ENCODE measurements around the gene SH2D7.

SH2D7 gene

DNA sequence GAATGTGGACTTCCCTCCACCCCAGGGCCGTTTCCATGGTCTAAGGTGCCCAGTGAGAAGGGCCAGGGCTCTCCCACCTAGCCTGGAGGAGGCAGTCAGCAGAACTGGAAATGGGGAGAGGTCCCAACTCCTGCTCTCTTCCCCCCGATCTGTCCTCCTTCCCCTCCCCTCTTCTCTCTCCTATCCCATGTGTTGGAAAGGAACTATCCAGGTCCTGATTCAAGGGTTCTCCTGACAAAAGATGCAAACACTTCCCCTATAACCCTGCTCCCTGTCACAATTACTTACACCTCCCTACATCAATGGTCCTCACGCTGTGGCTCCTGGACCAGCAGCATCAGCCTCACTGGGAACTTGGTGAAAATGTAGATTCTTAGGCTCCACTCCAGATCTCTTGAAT, 32.9 kb downstream of the SH2D7 start:
- no peak overlapping the region for H4K91ac ChIP-seq (ENCODE audit: low read depth, low read length)
- H4K8ac ChIP-seq (ENCODE audit: low read depth, low read length), result no peak overlapping the region
- peaks cover 2% of the 10 kb centered on the region for H3K9me3 ChIP-seq (ENCODE audit: insufficient read depth, low read depth, low read length)

DNA sequence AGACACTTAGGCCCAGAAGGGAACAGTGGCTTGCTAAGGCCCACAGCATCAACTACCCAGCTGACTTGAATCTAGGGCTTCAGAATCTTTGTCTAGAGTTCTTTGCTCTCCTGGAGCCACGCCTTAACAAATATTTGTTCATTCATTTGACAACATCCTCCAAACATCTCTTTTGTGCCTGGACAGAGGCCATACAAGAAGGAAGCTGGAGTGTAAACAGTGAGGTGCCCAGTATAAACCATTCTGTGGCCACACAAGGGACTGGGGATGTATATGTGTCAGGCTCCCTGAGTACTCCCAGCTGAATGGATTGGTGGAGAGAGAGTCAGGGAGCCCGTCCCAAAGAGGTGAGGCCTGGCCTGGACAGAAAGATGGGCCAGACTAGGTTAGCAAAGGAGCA, 35.5 kb downstream of the SH2D7 start:
- Histone ChIP-seq H3K79me1 (ENCODE audit: low read length) (peaks cover 5% of the 10 kb centered on the region), H3K4ac (ENCODE audit: low read depth, low read length) (no peak overlapping the region), H2AFZ (ENCODE audit: insufficient read depth, low read length, poor library complexity) (no peak overlapping the region), H3K4me2 (ENCODE audit: low read length) (no peak overlapping the region), H3K36me3 (ENCODE audit: control insufficient read depth in 1 of 2, insufficient read depth in 2 of 2, low read length in 2 of 2) (no peaks in the 10 kb centered on the region), H2BK12ac (ENCODE audit: low read length) (no peak overlapping the region), H3K27me3 (ENCODE audit: insufficient read depth, low read length) (no peaks in the 10 kb centered on the region), H4K8ac (ENCODE audit: low read depth, low read length) (no peak overlapping the region), H3K27ac (ENCODE audit: low read depth, low read length) (no peak overlapping the region), H3K4me1 (ENCODE audit: control insufficient read depth in 1 of 2, insufficient read depth in 2 of 2, low read length in 2 of 2) (peaks cover 3% of the 10 kb centered on the region in 2 experiments), H4K91ac (ENCODE audit: low read depth, low read length) (no peak overlapping the region), H3K23ac (ENCODE audit: low read length) (no peak overlapping the region), H3K14ac (ENCODE audit: low read length) (no peak overlapping the region), H2BK5ac (ENCODE audit: low read depth, low read length, poor library complexity) (no peak overlapping the region), H3K4me3 (ENCODE audit: low read depth, low read length) (no peak overlapping the region), H2AK5ac (ENCODE audit: low read length) (no peak overlapping the region), H4K12ac (ENCODE audit: low read depth, low read length) (no peak overlapping the region), H3K9me3 (ENCODE audit: insufficient read depth, low read depth, low read length) (peaks cover 2% of the 10 kb centered on the region), H2BK120ac (ENCODE audit: insufficient read depth, low read length, poor library complexity) (no peak overlapping the region), H3K9ac (ENCODE audit: low read length) (no peak overlapping the region), H3K18ac (ENCODE audit: low read length) (no peak overlapping the region), H3K79me2 (ENCODE audit: control insufficient read depth, insufficient read depth, low read length, poor library complexity) (peaks cover 4% of the 10 kb centered on the region)
- DNase-seq, result no peak
- no CpG with 5 or more reads among the region's 2 CpGs for WGBS (ENCODE audit: extremely low coverage, insufficient coverage, insufficient read length)

More for the DNA sequence above, 32.9 kb downstream of the SH2D7 start:
- H3K27ac ChIP-seq (ENCODE audit: low read depth, low read length), result no peak overlapping the region
- H3K9ac ChIP-seq (ENCODE audit: low read length), result no peak overlapping the region
- no peaks in the 10 kb centered on the region for H3K79me1 ChIP-seq (ENCODE audit: low read length)
- no peak overlapping the region for H2AFZ ChIP-seq (ENCODE audit: insufficient read depth, low read length, poor library complexity)
- no peak overlapping the region for H3K23ac ChIP-seq (ENCODE audit: low read length)
- WGBS (ENCODE audit: extremely low coverage, insufficient coverage, insufficient read length), result no CpG with 5 or more reads among the region's 3 CpGs
- peaks cover 0 to 2% of the 10 kb centered on the region in 2 experiments for H3K36me3 ChIP-seq (ENCODE audit: control insufficient read depth in 1 of 2, insufficient read depth in 2 of 2, low read length in 2 of 2)
- no peak overlapping the region for H4K12ac ChIP-seq (ENCODE audit: low read depth, low read length)
- DNase-seq, result no peak
- H3K27me3 ChIP-seq (ENCODE audit: insufficient read depth, low read length), result no peaks in the 10 kb centered on the region
- no peak overlapping the region for H3K4me2 ChIP-seq (ENCODE audit: low read length)
- no peak overlapping the region for H3K18ac ChIP-seq (ENCODE audit: low read length)
- H3K4ac ChIP-seq (ENCODE audit: low read depth, low read length), result no peak overlapping the region
- no peak overlapping the region for H2BK5ac ChIP-seq (ENCODE audit: low read depth, low read length, poor library complexity)
- no peak overlapping the region for H3K4me3 ChIP-seq (ENCODE audit: low read depth, low read length)
- peaks cover 0 to 4% of the 10 kb centered on the region in 2 experiments for H3K4me1 ChIP-seq (ENCODE audit: control insufficient read depth in 1 of 2, insufficient read depth in 2 of 2, low read length in 2 of 2)
- no peak overlapping the region for H2AK5ac ChIP-seq (ENCODE audit: low read length)
- H2BK12ac ChIP-seq (ENCODE audit: low read length), result no peak overlapping the region
- no peak overlapping the region for H3K14ac ChIP-seq (ENCODE audit: low read length)
- no peaks in the 10 kb centered on the region for H3K79me2 ChIP-seq (ENCODE audit: control insufficient read depth, insufficient read depth, low read length, poor library complexity)
- no peak overlapping the region for H2BK120ac ChIP-seq (ENCODE audit: insufficient read depth, low read length, poor library complexity)

DNA sequence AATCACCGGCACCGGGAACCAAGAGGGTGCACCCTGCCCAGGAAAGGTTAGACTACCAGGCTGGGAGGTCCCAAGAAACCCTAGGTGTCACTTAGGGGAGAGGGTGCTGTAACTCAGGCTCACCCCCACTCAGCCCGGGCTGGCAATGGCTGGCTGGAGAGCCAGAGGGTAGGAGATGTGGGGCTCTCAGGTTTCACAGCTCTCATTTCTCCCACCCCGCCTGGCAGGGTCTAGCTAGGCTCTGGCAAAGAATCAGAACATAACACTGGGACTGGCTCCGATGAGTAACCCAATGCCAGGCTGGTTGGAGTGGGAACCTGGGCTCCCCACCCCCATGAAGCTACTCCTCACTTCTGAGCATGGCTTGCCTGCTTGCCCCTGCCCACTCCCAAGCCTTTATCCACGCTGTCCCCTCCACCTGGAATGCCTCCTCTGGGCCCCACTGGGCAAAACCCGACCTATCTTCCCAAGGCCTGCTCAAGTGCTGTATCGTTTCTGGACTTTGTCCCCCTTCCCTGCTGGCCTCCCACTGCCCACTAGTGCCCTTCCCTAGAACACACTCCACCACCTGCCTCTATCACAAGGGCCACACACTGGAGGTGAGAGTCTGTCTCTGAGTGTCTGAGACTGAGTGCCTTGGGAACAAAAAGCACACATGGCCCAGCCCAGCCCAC, 36.9 kb downstream of the SH2D7 start:
- Histone ChIP-seq H3K4me3 (ENCODE audit: low read depth, low read length) (no peak overlapping the region), H3K9me3 (ENCODE audit: insufficient read depth, low read depth, low read length) (no peaks in the 10 kb centered on the region), H3K79me1 (ENCODE audit: low read length) (peaks cover 7% of the 10 kb centered on the region), H2BK5ac (ENCODE audit: low read depth, low read length, poor library complexity) (no peak overlapping the region), H3K36me3 (ENCODE audit: control insufficient read depth in 1 of 2, insufficient read depth in 2 of 2, low read length in 2 of 2) (no peaks in the 10 kb centered on the region), H2BK12ac (ENCODE audit: low read length) (no peak overlapping the region), H3K14ac (ENCODE audit: low read length) (no peak overlapping the region), H2AFZ (ENCODE audit: insufficient read depth, low read length, poor library complexity) (no peak overlapping the region), H4K12ac (ENCODE audit: low read depth, low read length) (no peak overlapping the region), H3K9ac (ENCODE audit: low read length) (no peak overlapping the region), H3K4me1 (ENCODE audit: control insufficient read depth in 1 of 2, insufficient read depth in 2 of 2, low read length in 2 of 2) (peaks cover 8 to 12% of the 10 kb centered on the region in 2 experiments), H3K4me2 (ENCODE audit: low read length) (no peak overlapping the region), H3K4ac (ENCODE audit: low read depth, low read length) (no peak overlapping the region), H4K91ac (ENCODE audit: low read depth, low read length) (no peak overlapping the region), H2BK120ac (ENCODE audit: insufficient read depth, low read length, poor library complexity) (no peak overlapping the region), H3K23ac (ENCODE audit: low read length) (no peak overlapping the region), H3K18ac (ENCODE audit: low read length) (no peak overlapping the region), H3K79me2 (ENCODE audit: control insufficient read depth, insufficient read depth, low read length, poor library complexity) (peaks cover 4% of the 10 kb centered on the region), H3K27me3 (ENCODE audit: insufficient read depth, low read length) (no peaks in the 10 kb centered on the region), H3K27ac (ENCODE audit: low read depth, low read length) (no peak overlapping the region), H4K8ac (ENCODE audit: low read depth, low read length) (no peak overlapping the region), H2AK5ac (ENCODE audit: low read length) (no peak overlapping the region)
- no peak for DNase-seq
- no CpG with 5 or more reads among the region's 8 CpGs for WGBS (ENCODE audit: extremely low coverage, insufficient coverage, insufficient read length)

DNA sequence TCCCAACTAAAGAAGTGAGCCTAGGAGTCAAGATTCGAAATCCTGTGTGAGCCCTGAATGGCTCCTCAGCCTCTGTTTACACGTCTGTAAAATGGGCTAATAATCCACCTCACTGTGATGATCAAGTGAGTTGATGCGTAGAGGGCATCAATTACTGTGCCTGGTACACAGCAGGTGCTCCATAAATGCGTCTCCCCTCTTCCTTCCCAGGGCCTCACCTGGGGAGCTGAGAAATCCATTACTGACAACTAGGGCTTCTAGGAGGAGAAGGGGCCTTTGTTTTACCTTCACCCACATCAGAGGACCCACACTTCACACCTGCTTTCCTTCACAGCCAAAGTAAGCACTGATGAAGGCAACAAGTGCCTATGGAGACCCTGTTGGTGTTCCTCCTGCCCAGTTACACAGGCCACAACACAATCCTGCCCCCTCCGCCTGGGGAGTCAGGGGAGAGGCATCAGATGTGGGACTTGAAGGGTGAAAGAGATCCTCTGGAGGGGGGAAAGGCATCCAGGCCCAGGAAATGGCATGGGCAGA, 37.5 kb downstream of the SH2D7 start:
- no peak overlapping the region for H3K9ac ChIP-seq (ENCODE audit: low read length)
- no peak overlapping the region for H4K12ac ChIP-seq (ENCODE audit: low read depth, low read length)
- WGBS (ENCODE audit: extremely low coverage, insufficient coverage, insufficient read length), result no CpG with 5 or more reads among the region's 5 CpGs

More for the DNA sequence above, 37.5 kb downstream of the SH2D7 start:
- no peak overlapping the region for H3K23ac ChIP-seq (ENCODE audit: low read length)
- H3K9me3 ChIP-seq (ENCODE audit: insufficient read depth, low read depth, low read length), result no peaks in the 10 kb centered on the region
- H2AFZ ChIP-seq (ENCODE audit: insufficient read depth, low read length, poor library complexity), result no peak overlapping the region
- no peak overlapping the region for H2AK5ac ChIP-seq (ENCODE audit: low read length)
- H3K27ac ChIP-seq (ENCODE audit: low read depth, low read length), result no peak overlapping the region
- no peak overlapping the region for H4K91ac ChIP-seq (ENCODE audit: low read depth, low read length)
- no peak overlapping the region for H2BK5ac ChIP-seq (ENCODE audit: low read depth, low read length, poor library complexity)
- H3K14ac ChIP-seq (ENCODE audit: low read length), result no peak overlapping the region
- H3K79me2 ChIP-seq (ENCODE audit: control insufficient read depth, insufficient read depth, low read length, poor library complexity), result peaks cover 4% of the 10 kb centered on the region
- no peaks in the 10 kb centered on the region for H3K36me3 ChIP-seq (ENCODE audit: control insufficient read depth in 1 of 2, insufficient read depth in 2 of 2, low read length in 2 of 2)
- H3K4me2 ChIP-seq (ENCODE audit: low read length), result no peak overlapping the region
- no peak overlapping the region for H4K8ac ChIP-seq (ENCODE audit: low read depth, low read length)
- H3K18ac ChIP-seq (ENCODE audit: low read length), result no peak overlapping the region
- H3K27me3 ChIP-seq (ENCODE audit: insufficient read depth, low read length), result no peaks in the 10 kb centered on the region
- peaks cover 8 to 15% of the 10 kb centered on the region in 2 experiments for H3K4me1 ChIP-seq (ENCODE audit: control insufficient read depth in 1 of 2, insufficient read depth in 2 of 2, low read length in 2 of 2)
- peaks cover 7% of the 10 kb centered on the region for H3K79me1 ChIP-seq (ENCODE audit: low read length)
- DNase-seq, result no peak
- H2BK12ac ChIP-seq (ENCODE audit: low read length), result no peak overlapping the region
- H3K4me3 ChIP-seq (ENCODE audit: low read depth, low read length), result no peak overlapping the region
- H2BK120ac ChIP-seq (ENCODE audit: insufficient read depth, low read length, poor library complexity), result no peak overlapping the region
- H3K4ac ChIP-seq (ENCODE audit: low read depth, low read length), result no peak overlapping the region
